Endothelial cell of umbilical vein (primary cell): ENCODE measurements around the gene SUGCT. TPM values are rescaled to one million over a fixed set of nuclear protein-coding genes. Genes with fewer than 3 reads are reported as not detected.

ENCODE experiments used
- BruUV-seq: library from RNA; stranded (reverse); fragments of 400-500 nt; replicated peaks from 2 replicates; lab custom pipeline; 2021; lab: Mats Ljungman, UMichigan
- CTCF ChIA-PET: fragments of 300-600, 350-600 bp; sonication (Branson Sonifier 250); formaldehyde crosslinking; loops from one replicate; lab custom pipeline; 2021; ENCODE audit warnings: antibody characterized with exemption, inconsistent platforms; lab: Charles Lee
- POLR2A ChIA-PET: fragments of 300-600, 350-600 bp; sonication (Branson Sonifier 250); formaldehyde crosslinking; loops from one replicate; lab custom pipeline; 2021; ENCODE audit warnings: antibody characterized with exemption, inconsistent platforms; lab: Charles Lee
- DNase-seq: peaks from one replicate; pipeline ENCODE4 v3.0.0-alpha.2; 2011; ENCODE audit warnings: low read depth, low spot score
- FAIRE-seq: peaks from 2 replicates; lab custom pipeline; 2011; peaks lifted over from hg19 to GRCh38; lab: Jason Lieb, UNC
- H2AFZ ChIP-seq: 2 replicates; pipeline ENCODE4 v1.6.0; 2012; ENCODE audit warnings: low read depth, low read length, control low read depth, inconsistent platforms
- H3K27ac ChIP-seq: 2 replicates; pipeline ENCODE4 v1.5.1; 2011; ENCODE audit warnings: low read depth, mild to moderate bottlenecking, control low read depth, low read length, moderate library complexity; ENCODE audit not compliant: insufficient read depth
- H3K27me3 ChIP-seq, 2 experiments: 2 replicates each; pipeline versions ENCODE4 v1.6.0 to v1.6.1; 2011; ENCODE audit warnings: low read length in 2 of 2, mixed read lengths in 1 of 2; ENCODE audit not compliant: control insufficient read depth in 2 of 2, insufficient read depth in 2 of 2
- H3K36me3 ChIP-seq, 2 experiments: 2 replicates in 1 of 2; 3 replicates in 1 of 2; pipeline ENCODE4 v1.5.1; 2011; ENCODE audit warnings: low read length in 2 of 2, mild to moderate bottlenecking in 1 of 2, moderate library complexity in 1 of 2; ENCODE audit not compliant: control insufficient read depth in 2 of 2, insufficient read depth in 2 of 2; ENCODE audit errors: extremely low read depth in 1 of 2
- H3K4me1 ChIP-seq: 3 replicates; pipeline ENCODE4 v1.5.1; 2011; ENCODE audit warnings: mild to moderate bottlenecking, low read length; ENCODE audit not compliant: control insufficient read depth, insufficient read depth; ENCODE audit errors: extremely low read depth
- H3K4me2 ChIP-seq: 2 replicates; pipeline ENCODE4 v1.6.1; 2011; ENCODE audit warnings: low read length, control low read depth, mixed read lengths; ENCODE audit not compliant: insufficient read depth
- H3K4me3 ChIP-seq, 3 experiments: fragments of 200-600 bp in 1 of 3; sonication (generic), shearing (Covaris generic) in 1 of 3; replicated peaks in 1 of 3; 2 replicates each; pipeline ENCODE4 v1.5.1; 2011 to 2016; ENCODE audit warnings: control low read depth in 3 of 3, low read length in 3 of 3, mild to moderate bottlenecking in 2 of 3, inconsistent platforms in 1 of 3, low read depth in 1 of 3, moderate library complexity in 1 of 3; ENCODE audit not compliant: insufficient read depth in 1 of 3
- H3K79me2 ChIP-seq: 2 replicates; pipeline ENCODE4 v1.6.0; 2012; ENCODE audit warnings: low read length, inconsistent platforms; ENCODE audit not compliant: control insufficient read depth, insufficient read depth
- H3K9ac ChIP-seq: replicated peaks from 2 replicates; pipeline ENCODE3; 2011; ENCODE audit warnings: low read length, control low read depth; ENCODE audit not compliant: insufficient read depth; ENCODE audit errors: extremely low read depth
- H3K9me1 ChIP-seq: replicated peaks from 3 replicates; pipeline ENCODE4 v1.6.0; 2011; ENCODE audit warnings: mild to moderate bottlenecking, low read length; ENCODE audit not compliant: control insufficient read depth, insufficient read depth; ENCODE audit errors: extremely low read depth
- H3K9me3 ChIP-seq: replicated peaks from 2 replicates; pipeline ENCODE4 v1.5.1; 2012; ENCODE audit warnings: low read length, inconsistent platforms; ENCODE audit not compliant: control insufficient read depth, insufficient read depth
- H4K20me1 ChIP-seq: replicated peaks from 2 replicates; pipeline ENCODE3; 2011; ENCODE audit warnings: mild to moderate bottlenecking, low read length; ENCODE audit not compliant: control insufficient read depth, insufficient read depth; ENCODE audit errors: extremely low read depth
- EZH2 ChIP-seq: IDR thresholded peaks from 2 replicates; pipeline ENCODE4 v1.6.1; 2012; ENCODE audit warnings: borderline replicate concordance, low read depth, mild to moderate bottlenecking, moderate library complexity, low read length, inconsistent platforms; ENCODE audit not compliant: severe bottlenecking
- FOS ChIP-seq: IDR thresholded peaks from 2 replicates; pipeline ENCODE4 v1.6.1; 2011; ENCODE audit warnings: mild to moderate bottlenecking, low read length, moderate library complexity, borderline replicate concordance; ENCODE audit not compliant: insufficient read depth
- GATA2 ChIP-seq: IDR thresholded peaks from 2 replicates; pipeline ENCODE4 v1.7.0; 2011; ENCODE audit warnings: low read depth, mild to moderate bottlenecking, moderate library complexity, mixed read lengths, low read length; ENCODE audit not compliant: insufficient read length, insufficient read depth
- JUN ChIP-seq: IDR thresholded peaks from 2 replicates; pipeline ENCODE4 v1.6.1; 2011; ENCODE audit warnings: borderline replicate concordance, low read depth; ENCODE audit not compliant: insufficient read length, insufficient read depth
- MYC ChIP-seq: IDR thresholded peaks from one replicate; pipeline ENCODE4 v1.6.1; 2011; ENCODE audit warnings: mild to moderate bottlenecking, low read depth, low read length
- POLR2A ChIP-seq: IDR thresholded peaks from 2 replicates; pipeline ENCODE4 v1.6.1; 2012; ENCODE audit warnings: low read depth, mild to moderate bottlenecking, control low read depth, low read length
- POLR2AphosphoS5 ChIP-seq: IDR thresholded peaks from 2 replicates; pipeline ENCODE4 v1.6.1; 2012; ENCODE audit warnings: low read depth, mild to moderate bottlenecking, control low read depth, low read length, moderate library complexity; ENCODE audit not compliant: insufficient read depth
- dilution Hi-C: fragments of 300-500 bp; cut with MboI; formaldehyde crosslinking; loops from one replicate; pipeline ENCODE4 v1.15.0; 2019; ENCODE audit warnings: low sequenced_read_pairs; ENCODE audit not compliant: extremely low pct_ligation_motif_present
- intact Hi-C: fragments of 100-400 bp; cut with micrococcal nuclease; formaldehyde crosslinking; loops from one replicate; pipeline ENCODE4 v1.10.0; 2022
- polyA plus RNA-seq, 4 experiments: library from polyadenylated mRNA; depleted of rRNA in 3 of 4; stranded (reverse) in 3 of 4; unstranded in 1 of 4; fragments of >200 nt; gene quantifications; 2 replicates each; pipeline versions ENCODE4 v1.2.1 to v1.2.3, GENCODE V29; 2011 to 2012; ENCODE audit warnings: missing spikeins in 1 of 4
- total RNA-seq: library from RNA; stranded (reverse); gene quantifications from 2 replicates; pipeline ENCODE4 v1.2.3, GENCODE V29; 2021
- TF ChIP-seq, protein P1 (sequence below), 2 donors: IDR thresholded peaks; 1 replicate in 1 of 2; 2 replicates in 1 of 2; pipeline ENCODE4 v1.5.1; 2011; ENCODE audit warnings: low read length in 2 of 2, mild to moderate bottlenecking in 2 of 2, moderate library complexity in 2 of 2, control low read depth in 1 of 2, inconsistent platforms in 1 of 2, low read depth in 1 of 2; ENCODE audit not compliant: insufficient read depth in 1 of 2; ENCODE audit errors: extremely low read depth in 1 of 2
- TF ChIP-seq, protein P2 (sequence below): IDR thresholded peaks from 2 replicates; pipeline ENCODE4 v1.6.1; 2011; ENCODE audit not compliant: insufficient read depth, insufficient read length

Gene SUGCT
- total and polyA plus RNA-seq, 2 donors (not counting 3 experiments of a cell fraction or from before 2014, with no cell fraction given): 1.2 to 1.4 TPM

DNA sequence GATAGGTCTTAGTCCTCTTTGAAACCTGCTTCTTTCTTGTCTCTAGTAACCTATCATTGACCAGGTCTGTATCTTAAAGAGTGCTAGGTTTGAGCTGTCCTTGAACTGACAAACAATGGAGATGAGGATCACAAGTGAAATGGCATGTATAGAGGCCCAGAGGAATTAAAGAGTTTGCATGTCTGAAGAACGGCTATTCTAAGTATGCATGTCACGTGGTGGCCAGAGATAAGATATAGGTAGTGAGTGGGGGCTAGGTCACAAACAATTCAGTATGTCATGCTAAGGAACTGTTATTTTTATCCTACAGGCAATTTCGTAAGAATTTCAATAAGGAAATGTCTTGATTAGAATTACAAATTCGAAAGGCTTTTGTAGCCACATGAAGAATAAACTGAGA, 95.3 kb downstream of the SUGCT start:
- CTCF ChIA-PET: interaction anchor here (5.7 kb wide), 1 partner anchor 377 kb away, joined by 264 read pairs; no protein-coding TSS in a partner anchor
- dilution Hi-C loops: no loop called here
- no peaks in the 10 kb centered on the region for H3K36me3 ChIP-seq
- H4K20me1 ChIP-seq: no peaks in the 10 kb centered on the region
- no peak overlapping the region for H3K9ac ChIP-seq
- no peak for TF ChIP-seq POLR2A
- no peak for TF ChIP-seq POLR2AphosphoS5
- no peak for TF ChIP-seq JUN
- TF ChIP-seq, protein P1, sequence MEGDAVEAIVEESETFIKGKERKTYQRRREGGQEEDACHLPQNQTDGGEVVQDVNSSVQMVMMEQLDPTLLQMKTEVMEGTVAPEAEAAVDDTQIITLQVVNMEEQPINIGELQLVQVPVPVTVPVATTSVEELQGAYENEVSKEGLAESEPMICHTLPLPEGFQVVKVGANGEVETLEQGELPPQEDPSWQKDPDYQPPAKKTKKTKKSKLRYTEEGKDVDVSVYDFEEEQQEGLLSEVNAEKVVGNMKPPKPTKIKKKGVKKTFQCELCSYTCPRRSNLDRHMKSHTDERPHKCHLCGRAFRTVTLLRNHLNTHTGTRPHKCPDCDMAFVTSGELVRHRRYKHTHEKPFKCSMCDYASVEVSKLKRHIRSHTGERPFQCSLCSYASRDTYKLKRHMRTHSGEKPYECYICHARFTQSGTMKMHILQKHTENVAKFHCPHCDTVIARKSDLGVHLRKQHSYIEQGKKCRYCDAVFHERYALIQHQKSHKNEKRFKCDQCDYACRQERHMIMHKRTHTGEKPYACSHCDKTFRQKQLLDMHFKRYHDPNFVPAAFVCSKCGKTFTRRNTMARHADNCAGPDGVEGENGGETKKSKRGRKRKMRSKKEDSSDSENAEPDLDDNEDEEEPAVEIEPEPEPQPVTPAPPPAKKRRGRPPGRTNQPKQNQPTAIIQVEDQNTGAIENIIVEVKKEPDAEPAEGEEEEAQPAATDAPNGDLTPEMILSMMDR (IDR thresholded peaks at IDR 0.05; ENCODE audit: extremely low read depth in 1 of 2, insufficient read depth in 1 of 2, low read depth in 1 of 2, low read length in 2 of 2): no peak
- TF ChIP-seq, protein P2, sequence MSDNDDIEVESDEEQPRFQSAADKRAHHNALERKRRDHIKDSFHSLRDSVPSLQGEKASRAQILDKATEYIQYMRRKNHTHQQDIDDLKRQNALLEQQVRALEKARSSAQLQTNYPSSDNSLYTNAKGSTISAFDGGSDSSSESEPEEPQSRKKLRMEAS: no peak
- TF ChIP-seq EZH2: no peak
- no peak for TF ChIP-seq MYC
- no peak for TF ChIP-seq FOS
- TF ChIP-seq GATA2: no peak
- H3K4me2 ChIP-seq: no peak overlapping the region
- H3K9me3 ChIP-seq: no peaks in the 10 kb centered on the region
- H3K79me2 ChIP-seq: no peaks in the 10 kb centered on the region
- FAIRE-seq: no peak
- no peak overlapping the region for H3K27ac ChIP-seq
- H3K27me3 ChIP-seq: no peaks in the 10 kb centered on the region
- H2AFZ ChIP-seq: no peak overlapping the region
- no peak for DNase-seq
- intact Hi-C loops: loop anchor here (5.0 to 10.0 kb wide), 2 partner anchors 275 to 772 kb away; no protein-coding TSS in a partner anchor
- no peaks in the 10 kb centered on the region for H3K9me1 ChIP-seq
- BruUV-seq: no TSS peak
- H3K4me3 ChIP-seq: no peak overlapping the region
- H3K4me1 ChIP-seq: no peaks in the 10 kb centered on the region
- POLR2A ChIA-PET: no interaction called here
